RCC 7860 (cell line): Measurements from ENCODE around the gene MRPS15.
A peak's percentile ranks its signal among the peaks of the same experiment; 100 is the strongest.

Experiments used
- DNase-seq: peaks from one replicate; pipeline ENCODE4 v3.0.0-alpha.2; 2015; ENCODE audit warnings: low spot score
- FAIRE-seq: peaks from 2 replicates; lab custom pipeline; 2012; peaks lifted over from hg19 to GRCh38; lab: Jason Lieb, UNC

The MRPS15 gene

DNA sequence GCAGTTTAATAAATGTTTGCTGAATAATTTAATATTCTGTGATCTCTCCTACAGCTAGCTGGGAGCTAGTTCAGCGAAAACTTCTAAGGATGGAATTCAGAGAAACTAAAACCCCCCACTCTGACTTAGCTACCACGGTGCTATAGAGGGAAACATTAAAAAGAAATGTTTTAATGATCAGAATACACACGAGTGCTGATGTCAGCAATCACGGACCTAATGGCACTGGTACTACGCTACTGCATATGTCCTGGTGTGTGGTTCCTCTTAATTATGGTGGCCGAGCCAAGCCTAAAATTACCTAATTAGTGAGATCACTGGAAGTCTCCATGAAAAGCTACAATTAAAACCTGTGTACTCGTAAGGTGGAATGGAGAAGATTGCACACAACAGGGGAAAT is 42.5 kb downstream of the MRPS15 start:
- FAIRE-seq = no peak
- no peak for DNase-seq

DNA sequence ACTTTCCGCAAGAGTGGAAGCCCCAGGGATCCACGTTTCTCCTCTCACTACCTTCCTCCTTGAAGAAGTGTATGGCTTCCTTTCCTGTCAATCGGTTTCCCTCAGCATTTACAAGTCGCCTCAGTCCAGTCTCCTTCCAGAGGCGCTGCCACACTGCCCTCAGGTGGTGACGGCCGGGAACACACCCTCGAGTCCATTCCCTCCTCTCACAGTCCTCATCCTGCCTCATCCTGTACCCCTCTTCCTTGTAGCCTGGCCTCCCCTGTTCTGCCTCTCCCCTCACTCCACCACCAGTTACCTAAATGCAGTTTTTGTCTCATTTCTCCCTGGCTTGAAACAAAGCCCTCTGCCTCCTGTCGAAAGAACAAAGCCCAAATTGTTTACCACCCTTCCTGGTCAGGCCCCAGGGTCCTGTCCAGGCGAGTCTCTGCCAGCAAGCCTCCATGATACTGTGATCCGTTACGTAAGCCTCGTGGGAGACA is 43.3 kb downstream of the MRPS15 start:
- FAIRE-seq (peak; percentile 71), DNase-seq (peak; percentile 78)

DNA sequence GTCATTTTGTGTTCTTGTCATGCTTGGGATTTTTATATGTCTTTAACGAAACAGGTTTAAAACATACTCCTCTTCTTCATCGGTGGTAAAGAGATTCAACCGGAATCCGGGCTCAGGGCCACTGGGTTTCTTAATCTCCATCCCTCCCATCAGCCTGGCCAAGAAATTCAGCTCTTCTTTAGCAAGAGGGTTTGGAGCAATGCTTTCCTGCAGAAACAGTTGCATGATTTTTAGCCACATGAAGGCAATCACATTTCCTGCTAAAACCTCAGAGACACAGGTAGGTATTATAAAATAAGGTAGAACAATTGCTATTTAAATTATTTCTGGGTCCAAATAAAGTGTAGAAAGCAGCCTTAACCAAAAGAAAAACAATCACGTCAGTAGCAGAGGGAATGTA is 43.8 kb downstream of the MRPS15 start:
- no peak for FAIRE-seq
- DNase-seq = no peak

DNA sequence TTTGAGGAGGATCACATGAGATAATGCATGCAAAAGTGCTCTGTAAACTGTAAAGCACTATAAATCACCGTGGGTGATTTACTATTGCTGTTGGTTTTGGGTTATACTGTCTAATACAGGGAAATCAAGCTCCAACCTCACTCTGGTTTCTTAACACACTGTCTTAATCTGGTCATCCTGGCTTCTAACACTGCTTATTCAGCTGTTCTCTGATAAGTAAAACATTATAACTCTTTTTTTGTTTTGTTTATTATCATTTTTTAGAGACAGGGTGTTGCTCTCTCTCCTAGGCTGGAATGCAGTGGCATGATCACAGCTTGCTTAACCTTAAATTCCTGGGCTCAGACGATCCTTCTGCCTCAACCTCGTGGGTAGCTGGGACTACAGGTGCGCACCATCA is 44.6 kb downstream of the MRPS15 start:
- no peak for DNase-seq
- no peak for FAIRE-seq

DNA sequence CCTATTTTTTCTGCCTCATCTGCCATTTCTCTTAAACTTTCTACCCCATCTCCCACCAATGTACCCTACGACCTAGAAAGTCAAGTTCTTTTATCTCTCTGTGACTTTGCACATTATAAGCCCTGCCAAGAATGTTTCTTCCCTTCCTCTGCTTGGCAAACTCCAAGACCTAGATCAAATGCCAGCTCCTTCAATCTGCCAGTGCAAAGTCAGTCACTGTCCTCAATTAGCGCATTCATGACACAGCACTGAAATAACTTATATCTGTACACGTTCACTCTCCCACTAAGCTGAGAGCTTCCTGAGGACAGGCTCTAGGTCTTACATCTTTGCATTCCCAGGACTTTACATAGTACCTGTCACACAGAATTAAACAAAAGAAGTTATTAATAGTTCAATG is 45.0 kb downstream of the MRPS15 start:
- no peak for DNase-seq
- no peak for FAIRE-seq

DNA sequence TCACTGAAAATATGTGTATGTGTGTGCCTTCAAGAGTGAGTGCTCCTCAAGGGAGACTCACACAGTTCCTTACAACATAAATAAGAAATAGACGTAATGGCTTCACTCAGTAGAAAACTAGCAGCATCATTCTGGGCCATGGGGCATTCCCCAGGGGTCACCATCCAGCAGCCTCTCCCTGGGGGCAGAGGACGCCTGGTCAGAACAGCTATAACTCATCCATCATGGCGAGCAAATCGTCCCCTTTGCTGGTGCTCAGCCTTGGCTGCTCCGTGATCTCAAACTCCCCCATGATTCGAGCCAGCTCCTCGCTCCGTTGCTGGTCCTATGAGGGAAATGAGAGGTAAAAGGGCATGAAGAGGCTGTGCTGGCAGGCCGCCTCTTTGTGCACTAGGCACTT is 46.3 kb downstream of the MRPS15 start:
- no peak for DNase-seq

DNA sequence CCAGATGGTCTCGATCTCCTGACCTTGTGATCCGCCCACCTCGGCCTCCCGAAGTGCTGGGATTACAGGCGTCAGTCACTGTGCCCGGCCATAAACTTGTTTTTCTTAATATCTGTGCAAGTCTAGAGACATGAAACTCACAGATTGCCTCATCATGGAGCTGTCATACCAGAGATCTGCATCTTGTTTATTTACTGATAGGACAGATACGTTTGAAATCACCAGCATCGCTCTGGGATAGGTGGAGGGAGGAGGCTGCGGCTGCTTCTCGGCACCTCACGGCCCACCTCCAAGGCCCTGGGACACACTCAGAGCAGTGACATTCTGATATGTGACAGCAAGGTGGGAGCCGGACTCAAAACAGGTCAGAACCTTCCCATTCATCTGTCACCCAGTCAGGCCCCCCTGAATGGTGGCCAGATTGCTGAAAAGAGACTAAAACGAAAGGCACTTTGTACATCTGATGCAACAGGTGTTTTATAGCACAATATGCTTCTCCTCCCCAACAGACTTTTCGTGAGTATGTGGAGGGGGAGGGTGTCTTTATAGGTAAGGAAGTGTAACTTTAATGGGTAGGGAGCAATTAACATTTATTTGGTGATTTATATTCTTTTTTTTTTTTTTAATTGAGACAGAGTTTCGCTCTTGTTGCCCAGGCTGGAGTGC is 48.4 kb downstream of the MRPS15 start:
- no peak for FAIRE-seq
- no peak for DNase-seq

More for the DNA sequence above, 46.3 kb downstream of the MRPS15 start:
- no peak for FAIRE-seq

DNA sequence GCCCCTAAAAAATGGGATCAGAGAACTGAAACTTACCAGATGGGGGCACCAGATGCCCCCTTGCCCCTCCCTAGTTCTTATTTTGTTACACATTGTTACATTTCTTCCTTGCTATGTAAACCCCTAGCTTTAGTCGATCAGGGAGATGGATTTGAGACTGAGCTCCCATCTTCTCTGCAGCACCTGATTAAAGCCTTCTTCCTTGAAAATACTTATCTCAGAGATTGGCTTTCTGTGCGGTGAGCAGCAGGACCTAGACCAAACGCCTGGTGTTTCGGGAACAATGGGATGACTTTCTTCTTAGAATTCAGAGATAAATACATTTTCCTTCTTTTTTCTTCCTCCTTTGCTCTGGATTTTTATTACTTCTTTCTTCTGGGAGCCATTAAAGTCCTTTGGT is 49.8 kb downstream of the MRPS15 start:
- no peak for FAIRE-seq

DNA sequence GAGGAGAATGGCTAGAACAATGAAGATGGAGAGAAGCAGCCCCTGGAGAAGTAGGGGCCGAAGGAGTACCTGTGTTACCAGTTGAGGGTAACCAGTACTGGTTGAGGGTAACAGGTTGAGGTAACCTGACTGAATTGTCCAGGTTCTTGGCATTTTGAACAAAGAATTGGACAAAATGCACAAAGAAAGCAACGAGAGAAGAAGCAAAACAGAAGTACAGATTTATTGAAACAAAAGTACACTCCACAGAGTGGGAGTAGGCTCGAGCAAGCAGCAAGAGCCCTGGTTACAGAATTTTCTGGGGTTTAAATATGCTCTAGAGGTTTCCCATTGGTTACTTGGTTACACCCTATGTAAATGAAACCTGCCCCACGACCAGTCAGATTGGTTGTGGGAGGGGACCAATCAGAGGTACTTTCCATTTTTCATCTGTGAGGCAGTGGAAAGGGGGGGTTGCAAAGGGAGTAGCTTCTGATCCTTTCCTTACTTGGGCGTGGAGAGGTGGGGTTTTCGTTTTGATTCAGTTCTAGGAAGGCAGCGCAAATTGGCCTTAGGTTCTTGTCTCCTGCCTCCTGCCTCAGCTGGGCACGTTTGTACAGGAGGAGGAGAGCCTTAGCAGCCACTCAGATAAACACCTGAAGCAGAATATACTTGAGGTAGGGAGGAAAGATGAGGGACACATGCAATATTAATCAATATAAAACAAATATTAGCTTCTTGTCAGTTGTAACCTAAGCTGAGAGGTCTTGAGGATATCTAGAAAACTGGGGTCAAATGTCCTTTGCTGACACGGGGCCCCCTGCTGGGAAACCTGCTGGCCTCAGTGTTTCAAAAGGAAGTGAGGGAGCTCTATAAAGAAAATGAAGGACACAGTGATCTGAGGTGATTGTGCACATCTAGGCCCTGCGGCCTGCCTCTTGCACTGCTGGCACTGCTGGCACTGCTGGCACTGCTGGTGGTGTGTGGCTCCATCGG is 52.2 kb downstream of the MRPS15 start:
- FAIRE-seq (no peak), DNase-seq (no peak)

More for the DNA sequence above, 49.8 kb downstream of the MRPS15 start:
- no peak for DNase-seq

DNA sequence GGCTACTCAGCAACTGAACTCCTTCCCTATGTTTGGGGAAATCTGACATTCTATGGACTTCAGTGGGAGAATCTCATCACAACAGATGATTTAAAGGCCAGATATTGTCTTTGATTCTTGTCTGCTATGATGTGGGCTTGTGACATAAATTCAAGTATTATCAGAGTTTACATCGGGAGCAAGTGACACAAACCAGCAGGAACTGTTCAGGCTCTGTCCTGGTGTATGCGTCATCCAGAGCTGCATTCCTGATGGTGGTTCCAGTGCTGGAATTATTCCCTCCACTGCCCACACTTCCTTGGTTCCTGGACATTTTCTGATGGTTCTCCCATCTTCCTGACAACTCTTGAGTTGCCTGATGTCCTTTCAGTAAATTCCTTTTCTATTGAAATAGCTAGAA is 55.7 kb downstream of the MRPS15 start:
- DNase-seq = peak; percentile 78
- peak; percentile 91 for FAIRE-seq

DNA sequence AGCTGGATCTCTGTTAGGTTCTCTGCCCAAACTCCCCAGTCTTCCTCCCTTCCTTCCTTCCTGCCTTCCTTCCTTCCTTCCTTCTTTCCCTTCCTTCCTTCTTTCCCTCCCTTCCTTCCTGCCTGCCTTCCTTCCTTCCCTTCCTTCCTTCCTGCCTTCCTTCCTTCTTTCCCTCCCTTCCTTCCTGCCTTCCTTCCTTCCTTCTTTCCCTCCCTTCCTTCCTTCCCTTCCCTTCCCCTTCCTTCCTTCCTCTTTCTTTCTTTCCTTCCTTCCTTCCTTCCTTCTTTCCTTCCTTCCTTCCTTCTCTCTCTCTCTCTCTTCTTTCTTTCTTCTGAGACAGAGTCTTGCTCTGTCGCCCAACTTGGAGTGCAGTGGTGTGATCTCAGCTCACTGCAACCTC is 57.7 kb downstream of the MRPS15 start:
- DNase-seq = no peak
- no peak for FAIRE-seq
